UCSD-AML1 (cell line): Measurements from ENCODE around the gene CSTPP1.
"Not testable (repeated sequence)": the region's sequence is repeated elsewhere in the genome, so short reads cannot be mapped to it uniquely, and the experiment has no call there.

Experiments used
- DNase-seq: peaks from one replicate; lab custom pipeline; 2025; ENCODE audit not compliant: unreplicated experiment; lab: John Stamatoyannopoulos, UW

Gene CSTPP1

DNA sequence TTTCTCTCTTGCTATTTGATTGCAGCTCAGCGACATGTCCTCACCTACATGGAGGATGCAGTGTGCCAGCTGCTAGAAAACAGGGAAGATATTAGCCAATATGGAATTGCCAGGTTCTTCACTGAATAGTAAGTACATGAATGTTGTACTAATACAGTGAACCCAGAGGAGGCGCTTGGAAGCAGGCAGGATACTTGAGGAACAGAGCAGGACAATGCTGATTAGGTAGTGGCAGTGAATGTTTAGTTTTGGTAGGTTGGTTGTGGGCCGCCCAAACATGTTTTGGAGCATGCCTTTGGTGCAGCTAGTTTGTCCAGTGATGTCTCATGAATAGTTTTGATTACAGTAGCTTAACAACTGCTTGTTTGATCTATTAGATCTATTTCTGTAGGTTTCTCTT lies 50.6 kb downstream of the CSTPP1 start:
- DNase-seq: no peak

- not testable (repeated sequence) for DNase-seq
These were observed 53.4 kb downstream of the CSTPP1 start for GRCh38 chr11:46989810-46990487.

GRCh38 chr11:46991391-46991790 lies 54.8 kb downstream of the CSTPP1 start:
- DNase-seq: no peak

GRCh38 chr11:46992386-46992785 lies 55.8 kb downstream of the CSTPP1 start:
- not testable (repeated sequence) for DNase-seq

DNA sequence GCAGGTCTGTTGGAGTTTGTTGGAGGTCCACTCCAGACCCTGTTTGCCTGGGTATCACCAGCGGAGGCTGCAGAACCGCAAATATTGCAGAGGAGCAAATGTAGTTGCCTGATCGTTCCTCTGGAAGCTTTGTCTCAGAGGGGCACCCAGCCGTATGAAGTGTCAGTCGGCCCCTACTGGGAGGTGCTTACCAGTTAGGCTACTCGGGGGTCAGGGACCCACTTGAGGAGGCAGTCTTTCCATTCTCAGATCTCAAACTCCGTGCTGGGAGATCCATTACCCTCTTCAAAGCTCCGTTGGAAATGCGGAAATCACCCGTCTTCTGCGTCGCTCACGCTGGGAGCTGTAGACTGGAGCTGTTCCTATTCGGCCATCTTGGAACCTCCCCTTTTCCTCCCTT lies 61.2 kb downstream of the CSTPP1 start:
- DNase-seq: not testable (repeated sequence)

GRCh38 chr11:46999217-46999616 lies 62.7 kb downstream of the CSTPP1 start:
- no peak for DNase-seq

- DNase-seq: no peak
These were observed 63.5 kb downstream of the CSTPP1 start for GRCh38 chr11:47000033-47000432.

DNA sequence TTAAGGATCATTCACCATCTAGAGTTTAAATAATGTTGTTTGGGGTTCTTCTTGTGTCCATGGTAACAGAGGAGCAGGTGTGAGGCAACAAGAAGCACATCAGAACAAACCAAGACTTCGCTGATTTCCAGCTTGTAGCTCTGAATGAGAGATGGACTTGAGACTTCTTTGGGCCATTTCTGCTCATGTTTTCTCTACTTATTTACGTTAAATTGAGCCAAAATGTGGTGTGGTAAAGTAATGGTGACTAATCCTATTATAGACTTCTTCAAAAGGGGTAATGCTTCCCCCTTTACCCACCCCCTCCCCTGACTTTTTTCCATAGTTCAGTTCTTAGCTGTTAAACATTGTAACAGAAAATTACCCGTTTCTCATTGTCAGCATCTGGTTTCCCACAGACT lies 65.2 kb downstream of the CSTPP1 start:
- no peak for DNase-seq

DNA sequence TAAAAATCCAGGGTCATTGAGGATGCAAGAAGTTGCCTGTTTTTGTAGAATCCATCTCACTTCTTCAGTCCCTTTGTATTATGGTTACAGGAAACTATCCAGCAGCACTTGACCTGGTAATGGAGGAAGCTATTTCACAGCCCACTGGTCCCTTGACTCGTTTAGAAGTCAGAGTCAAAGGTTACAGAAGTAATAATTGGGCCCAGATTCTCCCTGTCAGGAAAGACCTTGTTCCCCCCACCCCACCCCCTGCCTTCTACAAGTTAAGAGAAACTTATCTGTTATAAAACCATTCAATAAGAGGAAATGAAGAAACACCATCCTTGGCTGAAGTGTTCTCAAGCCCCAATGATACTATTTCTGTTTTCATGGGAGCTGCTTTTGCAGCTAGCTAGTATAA lies 65.8 kb downstream of the CSTPP1 start:
- DNase-seq: no peak

- DNase-seq: no peak
These were observed 66.8 kb downstream of the CSTPP1 start for GRCh38 chr11:47003180-47003877.

DNA sequence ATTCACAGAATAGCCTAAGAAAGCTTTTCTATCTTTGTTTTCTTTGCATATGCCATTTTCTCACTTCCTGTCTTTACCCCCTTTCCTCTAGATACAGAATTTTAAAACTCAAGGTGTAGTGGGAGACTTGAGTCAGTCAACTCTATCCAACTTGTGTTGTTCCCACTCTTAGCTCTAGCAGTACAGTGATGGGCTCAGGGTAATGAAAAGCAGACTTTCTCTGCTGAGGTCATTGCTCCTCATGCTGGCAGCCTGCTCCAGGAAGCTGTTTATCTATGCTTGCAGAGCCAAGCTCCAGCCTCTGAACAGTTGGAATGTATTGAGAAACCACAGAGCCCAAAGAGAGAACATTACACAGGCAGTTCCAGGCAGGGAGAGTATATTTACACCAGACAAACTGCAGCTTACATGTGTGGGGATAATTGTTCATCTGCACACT lies 68.1 kb downstream of the CSTPP1 start:
- peak; percentile 50 for DNase-seq

DNA sequence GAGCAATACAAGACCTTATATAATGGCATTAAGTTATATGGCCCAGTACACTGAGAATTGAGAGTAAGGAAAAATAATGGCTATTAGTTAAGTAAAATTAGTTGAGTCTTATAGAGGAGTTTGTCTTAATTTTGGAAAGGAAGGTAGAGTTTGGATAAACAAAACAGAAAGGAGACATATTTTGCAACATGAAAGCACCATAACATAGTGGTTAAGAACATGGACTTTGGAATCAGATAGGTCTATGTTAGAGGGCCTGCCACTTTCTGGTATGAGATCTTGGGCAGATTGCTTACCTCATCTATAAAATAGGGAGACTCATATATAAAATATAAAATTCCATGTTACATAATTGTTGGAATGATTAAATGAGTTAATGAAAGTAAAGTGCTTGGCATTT lies 68.9 kb downstream of the CSTPP1 start:
- no peak for DNase-seq

DNA sequence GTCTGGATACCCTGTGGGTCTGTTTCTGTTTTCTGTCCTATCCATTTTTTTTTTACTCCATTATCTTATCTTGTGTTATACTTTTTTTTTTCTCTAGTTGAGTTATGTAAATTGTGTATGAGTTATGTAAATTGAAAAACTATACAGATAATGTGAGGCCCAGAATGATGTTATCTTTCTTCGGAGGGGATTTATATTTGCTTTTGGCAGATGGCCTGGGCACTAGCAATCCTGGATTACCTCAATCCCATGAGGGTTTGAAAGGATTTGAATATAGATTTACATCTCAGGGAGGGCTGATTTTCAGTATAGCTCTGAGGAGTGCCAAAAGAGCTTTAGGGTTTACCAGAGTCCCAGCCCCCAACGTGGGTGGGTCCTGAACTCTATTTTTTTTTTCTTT lies 71.0 kb downstream of the CSTPP1 start:
- no peak for DNase-seq

- DNase-seq: no peak
These were observed 73.6 kb downstream of the CSTPP1 start for GRCh38 chr11:47010179-47010578.

DNA sequence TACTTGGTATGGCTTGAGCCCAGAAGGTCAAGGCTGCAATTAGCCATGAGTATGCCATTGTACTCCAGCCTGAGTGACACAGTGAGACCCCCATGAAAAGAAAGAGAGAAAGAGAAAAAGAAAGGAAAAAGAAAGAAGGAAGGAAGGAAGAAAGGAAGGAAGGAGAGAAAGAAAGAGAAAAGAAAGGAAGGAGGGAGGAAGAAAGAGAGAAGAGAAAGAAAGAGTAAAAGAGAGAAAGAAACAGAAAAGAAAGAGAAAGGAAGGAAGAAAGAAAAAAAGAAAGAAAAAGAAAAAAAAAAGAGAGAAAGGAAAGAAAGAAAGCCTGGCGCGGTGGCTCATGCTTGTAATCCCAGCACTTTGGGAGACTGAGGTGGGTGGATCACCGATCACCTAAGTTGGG lies 77.5 kb downstream of the CSTPP1 start:
- DNase-seq: no peak

GRCh38 chr11:47018637-47019036 lies 82.1 kb downstream of the CSTPP1 start:
- no peak for DNase-seq

- DNase-seq: no peak
These were observed 84.4 kb downstream of the CSTPP1 start for GRCh38 chr11:47020793-47021526.

GRCh38 chr11:47021527-47021818 lies 84.9 kb downstream of the CSTPP1 start:
- no peak for DNase-seq

GRCh38 chr11:47021965-47022364 lies 85.4 kb downstream of the CSTPP1 start:
- no peak for DNase-seq

- DNase-seq: no peak
These were observed 91.9 kb downstream of the CSTPP1 start for GRCh38 chr11:47028195-47029093.

DNA sequence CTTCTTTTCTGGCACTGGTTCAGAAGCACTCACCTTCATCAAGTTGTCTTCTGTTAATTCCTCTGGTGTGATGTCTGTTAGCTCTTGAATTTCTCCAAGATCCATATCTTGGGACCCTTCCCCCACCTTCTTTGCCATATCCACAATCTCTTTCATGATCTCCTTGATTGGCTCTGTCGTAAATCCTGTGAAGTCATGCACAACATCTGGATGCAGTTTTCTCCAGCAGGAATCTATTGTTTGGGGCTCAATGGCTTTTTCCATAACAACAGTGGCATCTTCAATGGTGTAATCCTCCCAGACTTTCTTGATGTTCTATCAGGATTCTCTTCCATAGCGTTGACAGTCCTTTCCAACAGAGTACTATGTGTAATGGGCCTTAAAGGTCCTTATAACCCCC lies 96.9 kb downstream of the CSTPP1 start:
- no peak for DNase-seq
